Liver (tissue), 9 donors: Measurements from ENCODE around the gene SERPINB2. TPM values are rescaled to one million over a fixed set of nuclear protein-coding genes. Genes with fewer than 3 reads are reported as not detected.

Experiments
- DNase-seq: peaks from one replicate; pipeline ENCODE4 v3.0.0-alpha.2; 2017; ENCODE audit warnings: low spot score
- H3K27ac ChIP-seq, 2 donors: one replicate each; pipeline ENCODE4 v1.7.0; 2013; ENCODE audit warnings: inconsistent platforms in 2 of 2, low read length in 2 of 2, control low read depth in 1 of 2, low read depth in 1 of 2, mild to moderate bottlenecking in 1 of 2
- H3K27me3 ChIP-seq, 4 donors: one replicate each; pipeline versions ENCODE4 v1.6.1 to v1.7.0; 2013; ENCODE audit warnings: low read length in 3 of 4, inconsistent platforms in 1 of 4, mild to moderate bottlenecking in 1 of 4, moderate library complexity in 1 of 4; ENCODE audit not compliant: control insufficient read depth in 4 of 4, insufficient read depth in 4 of 4
- H3K36me3 ChIP-seq, 4 donors: one replicate each; pipeline versions ENCODE4 v1.6.1 to v1.7.0; 2013; ENCODE audit warnings: low read length in 3 of 4, mild to moderate bottlenecking in 3 of 4, low read depth in 1 of 4, moderate library complexity in 1 of 4; ENCODE audit not compliant: control insufficient read depth in 4 of 4, insufficient read depth in 3 of 4
- H3K4me1 ChIP-seq, 4 donors: one replicate each; pipeline versions ENCODE4 v1.6.1 to v1.7.0; 2013; ENCODE audit warnings: low read length in 3 of 4, mild to moderate bottlenecking in 3 of 4, moderate library complexity in 1 of 4; ENCODE audit not compliant: control insufficient read depth in 4 of 4, insufficient read depth in 4 of 4
- H3K4me3 ChIP-seq, 3 donors: one replicate each; pipeline versions ENCODE4 v1.6.1 to v1.7.0; 2013; ENCODE audit warnings: low read length in 3 of 3, control low read depth in 1 of 3, low read depth in 1 of 3, mild to moderate bottlenecking in 1 of 3
- H3K9ac ChIP-seq, 2 donors: one replicate each; pipeline ENCODE4 v1.7.0; 2013; ENCODE audit warnings: low read length in 2 of 2, mild to moderate bottlenecking in 2 of 2, moderate library complexity in 2 of 2, control low read depth in 1 of 2, low read depth in 1 of 2
- H3K9me3 ChIP-seq, 4 donors: one replicate each; pipeline versions ENCODE4 v1.6.1 to v1.7.0; 2013; ENCODE audit warnings: low read length in 3 of 4; ENCODE audit not compliant: control insufficient read depth in 4 of 4
- CTCF ChIP-seq: fragments of 150-350 bp; IDR thresholded peaks from 2 replicates; pipeline ENCODE4 v1.5.1; 2017; ENCODE audit warnings: improper control_type of control experiment, low read depth, low read length; ENCODE audit not compliant: missing input control
- EGR1 ChIP-seq, 2 donors: IDR thresholded peaks; 2 replicates each; pipeline ENCODE4 v1.6.1; 2016 to 2018; ENCODE audit warnings: antibody characterized with exemption in 2 of 2, low read depth in 2 of 2
- FOXA1 ChIP-seq: IDR thresholded peaks from 2 replicates; pipeline ENCODE4 v1.6.1; 2016; ENCODE audit warnings: antibody characterized with exemption
- FOXA2 ChIP-seq: IDR thresholded peaks from 2 replicates; pipeline ENCODE4 v1.6.1; 2016; ENCODE audit warnings: antibody characterized with exemption
- GABPA ChIP-seq, 2 donors: IDR thresholded peaks in 1 of 2; conservative IDR thresholded peaks in 1 of 2; 2 replicates each; pipeline ENCODE4 v1.6.1; 2016; ENCODE audit warnings: antibody characterized with exemption in 2 of 2, mild to moderate bottlenecking in 1 of 2, moderate library complexity in 1 of 2
- HNF4G ChIP-seq: IDR thresholded peaks from 2 replicates; pipeline ENCODE4 v1.6.1; 2016; ENCODE audit warnings: antibody characterized with exemption
- MAX ChIP-seq: IDR thresholded peaks from 2 replicates; pipeline ENCODE4 v1.6.1; 2016; ENCODE audit warnings: antibody characterized with exemption
- NR2F2 ChIP-seq: IDR thresholded peaks from 2 replicates; pipeline ENCODE4 v1.6.1; 2016; ENCODE audit warnings: antibody characterized with exemption
- RAD21 ChIP-seq, 2 donors: IDR thresholded peaks; 2 replicates each; pipeline ENCODE4 v1.6.1; 2016; ENCODE audit warnings: antibody characterized with exemption in 2 of 2, mild to moderate bottlenecking in 2 of 2
- REST ChIP-seq: IDR thresholded peaks from 2 replicates; pipeline ENCODE4 v1.6.1; 2016; ENCODE audit warnings: antibody characterized with exemption, mild to moderate bottlenecking
- RXRA ChIP-seq, 2 donors: IDR thresholded peaks; 2 replicates each; pipeline ENCODE4 v1.6.1; 2017 to 2018; ENCODE audit warnings: antibody characterized with exemption in 2 of 2, mild to moderate bottlenecking in 1 of 2
- SP1 ChIP-seq: IDR thresholded peaks from 2 replicates; pipeline ENCODE4 v1.6.1; 2018; ENCODE audit warnings: antibody characterized with exemption, mild to moderate bottlenecking
- TAF1 ChIP-seq: conservative IDR thresholded peaks from 2 replicates; pipeline ENCODE4 v1.6.1; 2016; ENCODE audit warnings: antibody characterized with exemption, mild to moderate bottlenecking
- YY1 ChIP-seq: IDR thresholded peaks from 2 replicates; pipeline ENCODE4 v1.6.1; 2016; ENCODE audit warnings: antibody characterized with exemption, mild to moderate bottlenecking
- WGBS: extraction: QIAGEN DNeasy Blood & Tissue Kit; methylation state at CpG from one replicate; pipeline ENCODE4 v1.1.7; 2013; 5-methylcytosine and 5-hydroxymethylcytosine counted together
- polyA plus RNA-seq, 2 donors: library from polyadenylated mRNA; stranded (reverse) in 1 of 2; unstranded in 1 of 2; fragments of 200-250 nt in 1 of 2; fragments of >200 nt in 1 of 2; fragmentation: Nextera tagmentation in 1 of 2; extraction: Ambion mirVana in 1 of 2; gene quantifications; one replicate each; pipeline versions ENCODE4 v1.2.1 to v1.2.3, GENCODE V29; 2013 to 2015
- total RNA-seq, 2 donors: library from RNA; depleted of rRNA; stranded (reverse); fragments of >200 nt; gene quantifications; one replicate each; pipeline ENCODE4 v1.2.3, GENCODE V29; 2014
- TF ChIP-seq, protein P1 (sequence below): IDR thresholded peaks from 2 replicates; pipeline ENCODE4 v1.6.1; 2016; ENCODE audit warnings: antibody characterized with exemption
- TF ChIP-seq, protein P2 (sequence below): IDR thresholded peaks from 2 replicates; pipeline ENCODE4 v1.6.1; 2016; ENCODE audit warnings: antibody characterized with exemption
- donor health status: healthy.
- donor health status: healthy.
- donor health status: healthy.
- donor health status: healthy.
- donor health status: healthy.

SERPINB2 gene
- total and polyA plus RNA-seq, 4 donors, result 0.02 to 1.7 TPM; not detected in 2

DNA sequence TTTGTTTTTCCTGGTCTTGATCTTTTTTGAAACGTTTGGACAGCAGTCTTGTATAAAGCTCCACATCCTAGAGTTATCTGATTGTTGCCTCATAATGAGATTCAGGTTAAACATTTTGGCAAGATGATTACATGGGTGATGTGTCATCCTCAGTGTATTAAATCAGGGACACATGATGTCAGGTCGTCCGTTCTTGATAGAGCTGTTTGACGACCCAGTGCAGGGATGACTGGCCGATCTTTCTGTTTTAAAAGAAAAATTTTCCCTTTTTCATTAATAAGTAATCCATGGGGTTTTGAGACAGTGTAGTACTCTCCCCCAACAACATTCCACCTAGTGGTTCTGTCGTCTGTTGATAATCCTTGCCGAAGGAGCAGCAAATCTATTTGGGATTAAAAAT is 44.5 kb upstream of the SERPINB2 start:
- WGBS, result 57% methylated on average over 7 of the region's 7 CpGs
- TF ChIP-seq YY1, result no peak
- TF ChIP-seq, protein P1, sequence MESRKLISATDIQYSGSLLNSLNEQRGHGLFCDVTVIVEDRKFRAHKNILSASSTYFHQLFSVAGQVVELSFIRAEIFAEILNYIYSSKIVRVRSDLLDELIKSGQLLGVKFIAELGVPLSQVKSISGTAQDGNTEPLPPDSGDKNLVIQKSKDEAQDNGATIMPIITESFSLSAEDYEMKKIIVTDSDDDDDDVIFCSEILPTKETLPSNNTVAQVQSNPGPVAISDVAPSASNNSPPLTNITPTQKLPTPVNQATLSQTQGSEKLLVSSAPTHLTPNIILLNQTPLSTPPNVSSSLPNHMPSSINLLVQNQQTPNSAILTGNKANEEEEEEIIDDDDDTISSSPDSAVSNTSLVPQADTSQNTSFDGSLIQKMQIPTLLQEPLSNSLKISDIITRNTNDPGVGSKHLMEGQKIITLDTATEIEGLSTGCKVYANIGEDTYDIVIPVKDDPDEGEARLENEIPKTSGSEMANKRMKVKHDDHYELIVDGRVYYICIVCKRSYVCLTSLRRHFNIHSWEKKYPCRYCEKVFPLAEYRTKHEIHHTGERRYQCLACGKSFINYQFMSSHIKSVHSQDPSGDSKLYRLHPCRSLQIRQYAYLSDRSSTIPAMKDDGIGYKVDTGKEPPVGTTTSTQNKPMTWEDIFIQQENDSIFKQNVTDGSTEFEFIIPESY, result no peak
- TF ChIP-seq TAF1, result no peak
- TF ChIP-seq GABPA (IDR thresholded peaks at IDR 0.05 in 1 of 2, conservative IDR thresholded peaks at IDR 0.05 in 1 of 2), result no peak
- no peak for TF ChIP-seq SP1
- no peak for TF ChIP-seq EGR1 (IDR thresholded peaks at IDR 0.05; ENCODE audit: low read depth in 2 of 2)
- no peak for TF ChIP-seq NR2F2
- TF ChIP-seq RXRA (IDR thresholded peaks at IDR 0.05), result no peak
- TF ChIP-seq RAD21 (IDR thresholded peaks at IDR 0.05), result no peak
- no peak for TF ChIP-seq FOXA1
- TF ChIP-seq, protein P2, sequence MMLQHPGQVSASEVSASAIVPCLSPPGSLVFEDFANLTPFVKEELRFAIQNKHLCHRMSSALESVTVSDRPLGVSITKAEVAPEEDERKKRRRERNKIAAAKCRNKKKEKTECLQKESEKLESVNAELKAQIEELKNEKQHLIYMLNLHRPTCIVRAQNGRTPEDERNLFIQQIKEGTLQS, result no peak
- TF ChIP-seq HNF4G, result no peak
- TF ChIP-seq FOXA2, result no peak
- TF ChIP-seq CTCF, result no peak
- no peak overlapping the region for H3K4me3 ChIP-seq
- H3K9me3 ChIP-seq, result no peaks in the 10 kb centered on the region
- H3K9ac ChIP-seq, result no peak overlapping the region
- H3K36me3 ChIP-seq, result no peaks in the 10 kb centered on the region
- no peak for DNase-seq
- peaks cover 0 to 2% (median 0%) of the 10 kb centered on the region in 4 donors for H3K27me3 ChIP-seq
- H3K27ac ChIP-seq, result no peak overlapping the region
- H3K4me1 ChIP-seq, result no peaks in the 10 kb centered on the region

GRCh38 chr18:63844254-63844653 is 43.3 kb upstream of the SERPINB2 start:
- TF ChIP-seq REST, result no peak
- peak; percentile 33 for TF ChIP-seq CTCF
- TF ChIP-seq NR2F2, result no peak
- TF ChIP-seq, protein P2, result no peak
- peak; percentile 72 to 74 for TF ChIP-seq RAD21 (IDR thresholded peaks at IDR 0.05)
- TF ChIP-seq YY1, result no peak
- no peak for TF ChIP-seq MAX
- no peak overlapping the region for H3K9ac ChIP-seq
- peaks cover 0 to 2% (median 0%) of the 10 kb centered on the region in 4 donors for H3K27me3 ChIP-seq
- H3K4me1 ChIP-seq, result no peaks in the 10 kb centered on the region
- H3K4me3 ChIP-seq, result no peak overlapping the region
- WGBS, result 11% methylated on average over 3 of the region's 3 CpGs
- H3K36me3 ChIP-seq, result no peaks in the 10 kb centered on the region
- no peak for DNase-seq
- no peak overlapping the region for H3K27ac ChIP-seq
- no peaks in the 10 kb centered on the region for H3K9me3 ChIP-seq
